ENCODE results near the gene HTR5A. TPM values are rescaled to one million over a fixed set of nuclear protein-coding genes. Genes with fewer than 3 reads are reported as not detected.

The HTR5A gene
- total RNA-seq, 4 donors from 2014 or later: not detected

DNA sequence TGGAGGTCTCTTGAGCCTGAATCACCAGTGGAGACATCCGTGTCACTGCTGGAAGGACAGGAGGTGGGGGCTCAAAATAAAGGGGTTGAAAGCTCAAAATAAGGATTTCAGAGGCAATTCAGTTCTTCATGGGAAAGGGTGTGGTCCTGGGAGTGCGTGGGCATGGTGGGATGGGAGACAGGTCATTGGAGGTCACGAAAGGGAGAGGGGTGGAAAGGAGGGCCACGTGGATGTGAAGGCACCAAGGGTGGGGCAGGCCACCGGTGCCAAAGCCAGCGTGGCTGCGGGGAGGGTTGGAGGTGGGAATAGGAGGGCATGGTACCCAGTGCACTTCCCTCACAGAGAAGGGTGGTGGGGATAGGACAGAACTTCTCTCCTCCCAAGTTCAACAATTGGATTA lies 59.7 kb downstream of the HTR5A start:
- H3K27ac ChIP-seq: no peak overlapping the region

DNA sequence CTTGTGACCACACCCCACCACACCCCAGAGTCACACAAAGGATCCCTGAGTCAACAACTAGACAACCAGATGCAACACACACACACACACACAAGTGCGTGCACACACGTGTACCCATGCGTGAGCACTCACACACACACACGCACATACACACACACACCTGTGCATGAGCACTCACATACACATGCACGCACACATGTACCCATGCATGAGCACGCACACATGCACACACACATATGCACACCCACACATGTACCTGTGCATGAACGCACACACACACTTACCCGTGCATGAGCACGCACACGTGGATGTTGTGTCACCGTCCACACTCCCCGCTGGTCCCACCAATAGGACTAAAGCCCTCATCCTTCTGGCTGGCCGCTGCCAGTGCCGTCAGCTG lies 60.4 kb downstream of the HTR5A start:
- DNase-seq: no peak
- no peaks in the 10 kb centered on the region for H3K27me3 ChIP-seq
- TF ChIP-seq, protein P1, sequence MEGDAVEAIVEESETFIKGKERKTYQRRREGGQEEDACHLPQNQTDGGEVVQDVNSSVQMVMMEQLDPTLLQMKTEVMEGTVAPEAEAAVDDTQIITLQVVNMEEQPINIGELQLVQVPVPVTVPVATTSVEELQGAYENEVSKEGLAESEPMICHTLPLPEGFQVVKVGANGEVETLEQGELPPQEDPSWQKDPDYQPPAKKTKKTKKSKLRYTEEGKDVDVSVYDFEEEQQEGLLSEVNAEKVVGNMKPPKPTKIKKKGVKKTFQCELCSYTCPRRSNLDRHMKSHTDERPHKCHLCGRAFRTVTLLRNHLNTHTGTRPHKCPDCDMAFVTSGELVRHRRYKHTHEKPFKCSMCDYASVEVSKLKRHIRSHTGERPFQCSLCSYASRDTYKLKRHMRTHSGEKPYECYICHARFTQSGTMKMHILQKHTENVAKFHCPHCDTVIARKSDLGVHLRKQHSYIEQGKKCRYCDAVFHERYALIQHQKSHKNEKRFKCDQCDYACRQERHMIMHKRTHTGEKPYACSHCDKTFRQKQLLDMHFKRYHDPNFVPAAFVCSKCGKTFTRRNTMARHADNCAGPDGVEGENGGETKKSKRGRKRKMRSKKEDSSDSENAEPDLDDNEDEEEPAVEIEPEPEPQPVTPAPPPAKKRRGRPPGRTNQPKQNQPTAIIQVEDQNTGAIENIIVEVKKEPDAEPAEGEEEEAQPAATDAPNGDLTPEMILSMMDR (IDR thresholded peaks at IDR 0.05): no peak
- TF ChIP-seq POLR2A (IDR thresholded peaks at IDR 0.05): no peak
- H3K4me3 ChIP-seq: no peak overlapping the region
- H3K4me1 ChIP-seq: no peaks in the 10 kb centered on the region
- H3K9me3 ChIP-seq: no peaks in the 10 kb centered on the region
- no peaks in the 10 kb centered on the region for H3K36me3 ChIP-seq
- H3K27ac ChIP-seq: no peak overlapping the region

More for the DNA sequence above, 59.7 kb downstream of the HTR5A start:
- H3K27me3 ChIP-seq: no peaks in the 10 kb centered on the region
- no peaks in the 10 kb centered on the region for H3K9me3 ChIP-seq
- TF ChIP-seq POLR2A (IDR thresholded peaks at IDR 0.05): no peak
- TF ChIP-seq, protein P1 (IDR thresholded peaks at IDR 0.05): no peak
- no peak overlapping the region for H3K4me3 ChIP-seq
- H3K4me1 ChIP-seq: no peaks in the 10 kb centered on the region
- DNase-seq: no peak
- no peaks in the 10 kb centered on the region for H3K36me3 ChIP-seq

DNA sequence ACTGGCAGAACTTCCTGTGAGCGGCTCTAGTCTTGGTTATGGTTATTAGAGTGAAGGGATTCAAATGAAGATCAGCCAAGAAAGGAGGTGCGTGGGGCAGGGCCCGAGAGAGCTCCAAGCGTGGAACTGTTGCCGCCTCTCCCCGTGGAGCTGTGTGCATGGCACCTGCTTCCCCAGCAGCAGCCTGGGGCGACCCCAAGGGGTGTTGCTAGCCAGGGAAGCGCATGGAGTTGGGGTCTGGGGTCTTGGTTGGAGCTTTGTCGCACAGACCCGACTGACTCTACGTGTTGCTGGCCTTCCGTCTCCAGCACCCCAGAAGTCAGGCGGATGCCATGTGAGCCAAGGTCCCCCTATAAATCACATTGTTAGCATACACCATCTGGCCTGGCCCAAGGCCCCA lies 61.0 kb downstream of the HTR5A start:
- H3K4me1 ChIP-seq: no peaks in the 10 kb centered on the region
- no peaks in the 10 kb centered on the region for H3K27me3 ChIP-seq
- no peak for DNase-seq
- H3K4me3 ChIP-seq: no peak overlapping the region
- TF ChIP-seq, protein P1 (IDR thresholded peaks at IDR 0.05): no peak
- no peak for TF ChIP-seq POLR2A (IDR thresholded peaks at IDR 0.05)
- H3K9me3 ChIP-seq: no peaks in the 10 kb centered on the region
- H3K27ac ChIP-seq: no peak overlapping the region
- H3K36me3 ChIP-seq: no peaks in the 10 kb centered on the region

DNA sequence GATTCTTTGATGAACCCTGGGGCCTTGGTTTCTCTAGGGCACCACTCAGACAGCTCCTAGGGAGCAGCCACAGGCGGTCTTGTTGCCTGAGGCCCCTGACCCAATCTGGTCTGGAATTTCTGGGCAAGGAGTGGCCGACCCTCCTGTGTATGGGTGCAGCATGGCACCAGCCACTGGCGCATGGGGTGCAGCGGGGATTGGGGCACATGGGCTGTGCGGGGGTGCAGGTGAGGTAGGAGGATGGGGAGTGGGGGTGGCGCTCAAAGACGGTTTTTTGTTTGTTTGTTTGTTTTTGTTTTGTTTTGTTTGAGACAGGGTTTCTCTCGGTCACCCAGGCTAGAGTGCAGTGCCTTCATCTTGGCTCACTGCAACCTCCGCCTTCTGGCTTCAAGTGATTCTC lies 62.3 kb downstream of the HTR5A start:
- Histone ChIP-seq H3K36me3 (no peaks in the 10 kb centered on the region), H3K9me3 (no peaks in the 10 kb centered on the region), H3K4me3 (no peak overlapping the region), H3K27me3 (no peaks in the 10 kb centered on the region), H3K4me1 (no peaks in the 10 kb centered on the region), H3K27ac (no peak overlapping the region)
- TF ChIP-seq POLR2A (IDR thresholded peaks at IDR 0.05): no peak
- TF ChIP-seq, protein P1 (IDR thresholded peaks at IDR 0.05): no peak
- no peak for DNase-seq

DNA sequence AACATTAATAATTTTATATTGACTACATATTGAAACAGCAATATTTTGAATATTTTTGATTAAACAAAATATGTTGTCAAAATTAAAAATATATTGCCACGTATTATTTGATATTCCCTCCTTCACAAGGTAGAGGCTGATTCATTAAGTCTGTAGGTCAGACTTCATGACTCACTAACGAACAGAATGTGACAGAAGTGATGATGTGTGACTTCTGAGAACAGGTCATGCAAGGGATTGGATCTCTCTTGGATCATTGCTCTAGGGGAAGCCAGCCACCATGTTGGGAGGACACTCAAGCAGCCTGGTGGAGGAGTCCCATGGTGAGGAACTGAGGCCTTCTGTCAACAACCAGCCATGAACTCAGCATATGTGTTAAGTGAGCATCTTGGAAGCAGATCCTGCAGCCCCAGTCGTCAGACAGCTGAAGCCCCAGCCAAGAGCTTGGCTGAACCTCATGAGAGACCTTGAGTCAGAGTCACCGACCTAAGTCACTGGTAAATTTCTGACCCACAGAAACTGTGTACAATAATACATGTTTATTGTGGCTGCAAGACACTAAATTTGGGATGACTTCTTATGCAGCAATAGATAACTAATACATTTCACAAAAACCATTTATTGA lies 66.6 kb downstream of the HTR5A start:
- H3K4me1 ChIP-seq: no peaks in the 10 kb centered on the region
- H3K27me3 ChIP-seq: no peaks in the 10 kb centered on the region
- H3K9me3 ChIP-seq: no peaks in the 10 kb centered on the region
- TF ChIP-seq POLR2A (IDR thresholded peaks at IDR 0.05): no peak
- TF ChIP-seq, protein P1 (IDR thresholded peaks at IDR 0.05): no peak
- no peaks in the 10 kb centered on the region for H3K36me3 ChIP-seq
- H3K27ac ChIP-seq: no peak overlapping the region
- no peak for DNase-seq
- no peak overlapping the region for H3K4me3 ChIP-seq

Small RNA genes within 50 kb of the gene (small RNA-seq; reads per million reads assigned to genes)
- gene AC092628.1: 0 reads per million in 2 donors

Other genes starting within 250 kb of the HTR5A start
- 10 to 100 TPM; 14.9 to 28.3 (median 23.7) TPM for gene PAXIP1, start 67.2 kb upstream of the HTR5A start, total RNA-seq
- gene INSIG1, start 227.6 kb downstream of the HTR5A start, total RNA-seq: 100 to 1,000 TPM in 2 of 4 donors, 10 to 100 TPM in 2; 36.3 to 147 (median 100) TPM

Measured in Peyer's patch (tissue), 4 donors.